ENCODE data around the gene ZBTB16. TPM values are rescaled to one million over a fixed set of nuclear protein-coding genes. Genes with fewer than 3 reads are reported as not detected.

ZBTB16 gene
- polyA plus RNA-seq, 1 donor (not counting 4 experiments of a cell fraction or from before 2014, with no cell fraction given), result 0.18 TPM

DNA sequence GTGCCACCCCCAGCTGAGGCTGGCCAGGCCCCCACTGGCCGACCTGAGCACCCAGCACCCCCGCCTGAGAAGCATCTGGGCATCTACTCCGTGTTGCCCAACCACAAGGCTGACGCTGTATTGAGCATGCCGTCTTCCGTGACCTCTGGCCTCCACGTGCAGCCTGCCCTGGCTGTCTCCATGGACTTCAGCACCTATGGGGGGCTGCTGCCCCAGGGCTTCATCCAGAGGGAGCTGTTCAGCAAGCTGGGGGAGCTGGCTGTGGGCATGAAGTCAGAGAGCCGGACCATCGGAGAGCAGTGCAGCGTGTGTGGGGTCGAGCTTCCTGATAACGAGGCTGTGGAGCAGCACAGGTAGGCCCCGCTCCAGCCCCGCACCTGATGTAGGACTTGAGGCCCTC, 4.7 kb downstream of the ZBTB16 start:
- Histone ChIP-seq H3K27ac (ENCODE audit: control insufficient read depth, insufficient read depth, low read length) (no peak overlapping the region), H3K36me3 (ENCODE audit: control insufficient read depth in 2 of 2, extremely low read depth in 1 of 2, insufficient read depth in 2 of 2, low read length in 2 of 2) (no peaks in the 10 kb centered on the region), H3K9ac (ENCODE audit: control insufficient read depth, extremely low read depth, insufficient read depth, low read length) (no peak overlapping the region), H3K9me1 (ENCODE audit: control insufficient read depth, extremely low read depth, insufficient read depth, low read length) (no peaks in the 10 kb centered on the region), H4K20me1 (ENCODE audit: control insufficient read depth, extremely low read depth, insufficient read depth, low read length) (no peaks in the 10 kb centered on the region), H3K4me1 (ENCODE audit: control insufficient read depth, extremely low read depth, insufficient read depth, low read length) (peaks cover 6% of the 10 kb centered on the region), H3K79me2 (ENCODE audit: control insufficient read depth, insufficient read depth, low read length) (no peaks in the 10 kb centered on the region), H3K4me3 (ENCODE audit: control insufficient read depth in 2 of 3, extremely low read depth in 1 of 3, insufficient read depth in 2 of 3, low read depth in 1 of 3, low read length in 3 of 3) (no peak overlapping the region), H3K9me3 (ENCODE audit: control insufficient read depth, low read depth, low read length) (no peaks in the 10 kb centered on the region), H3K4me2 (ENCODE audit: control insufficient read depth, extremely low read depth, insufficient read depth, low read depth, low read length) (no peak overlapping the region), H2AFZ (ENCODE audit: control insufficient read depth, low read length) (no peak overlapping the region), H3K27me3 (ENCODE audit: control insufficient read depth, extremely low read depth, insufficient read depth, low read length) (peaks cover 45% of the 10 kb centered on the region)
- DNase-seq (ENCODE audit: low read depth, low spot score), result no peak
- no peak for FAIRE-seq
- TF ChIP-seq EZH2 (IDR thresholded peaks at IDR 0.05; ENCODE audit: low read length), result no peak
- TF ChIP-seq, protein P1, sequence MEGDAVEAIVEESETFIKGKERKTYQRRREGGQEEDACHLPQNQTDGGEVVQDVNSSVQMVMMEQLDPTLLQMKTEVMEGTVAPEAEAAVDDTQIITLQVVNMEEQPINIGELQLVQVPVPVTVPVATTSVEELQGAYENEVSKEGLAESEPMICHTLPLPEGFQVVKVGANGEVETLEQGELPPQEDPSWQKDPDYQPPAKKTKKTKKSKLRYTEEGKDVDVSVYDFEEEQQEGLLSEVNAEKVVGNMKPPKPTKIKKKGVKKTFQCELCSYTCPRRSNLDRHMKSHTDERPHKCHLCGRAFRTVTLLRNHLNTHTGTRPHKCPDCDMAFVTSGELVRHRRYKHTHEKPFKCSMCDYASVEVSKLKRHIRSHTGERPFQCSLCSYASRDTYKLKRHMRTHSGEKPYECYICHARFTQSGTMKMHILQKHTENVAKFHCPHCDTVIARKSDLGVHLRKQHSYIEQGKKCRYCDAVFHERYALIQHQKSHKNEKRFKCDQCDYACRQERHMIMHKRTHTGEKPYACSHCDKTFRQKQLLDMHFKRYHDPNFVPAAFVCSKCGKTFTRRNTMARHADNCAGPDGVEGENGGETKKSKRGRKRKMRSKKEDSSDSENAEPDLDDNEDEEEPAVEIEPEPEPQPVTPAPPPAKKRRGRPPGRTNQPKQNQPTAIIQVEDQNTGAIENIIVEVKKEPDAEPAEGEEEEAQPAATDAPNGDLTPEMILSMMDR (optimal IDR thresholded peaks at IDR 0.05 in 1 of 3, IDR thresholded peaks at IDR 0.05 in 1 of 3, conservative IDR thresholded peaks at IDR 0.05 in 1 of 3; ENCODE audit: extremely low read depth in 1 of 3, insufficient read depth in 2 of 3, low read length in 3 of 3), result no peak
- dilution Hi-C loops (cut with MboI; ENCODE audit: extremely low pct_ligation_motif_present, low sequenced_read_pairs), result no loop called here

- no peak for TF ChIP-seq EZH2 (IDR thresholded peaks at IDR 0.05; ENCODE audit: low read length)
- TF ChIP-seq, protein P1 (optimal IDR thresholded peaks at IDR 0.05 in 1 of 3, IDR thresholded peaks at IDR 0.05 in 1 of 3, conservative IDR thresholded peaks at IDR 0.05 in 1 of 3; ENCODE audit: extremely low read depth in 1 of 3, insufficient read depth in 2 of 3, low read length in 3 of 3), result no peak
- Histone ChIP-seq H3K79me2 (ENCODE audit: control insufficient read depth, insufficient read depth, low read length) (no peaks in the 10 kb centered on the region), H3K36me3 (ENCODE audit: control insufficient read depth in 2 of 2, extremely low read depth in 1 of 2, insufficient read depth in 2 of 2, low read length in 2 of 2) (no peaks in the 10 kb centered on the region), H3K4me2 (ENCODE audit: control insufficient read depth, extremely low read depth, insufficient read depth, low read depth, low read length) (no peak overlapping the region), H4K20me1 (ENCODE audit: control insufficient read depth, extremely low read depth, insufficient read depth, low read length) (no peaks in the 10 kb centered on the region), H3K9me3 (ENCODE audit: control insufficient read depth, low read depth, low read length) (no peaks in the 10 kb centered on the region), H3K9ac (ENCODE audit: control insufficient read depth, extremely low read depth, insufficient read depth, low read length) (no peak overlapping the region), H3K27me3 (ENCODE audit: control insufficient read depth, extremely low read depth, insufficient read depth, low read length) (peaks cover 38% of the 10 kb centered on the region), H3K9me1 (ENCODE audit: control insufficient read depth, extremely low read depth, insufficient read depth, low read length) (no peaks in the 10 kb centered on the region), H2AFZ (ENCODE audit: control insufficient read depth, low read length) (no peak overlapping the region), H3K27ac (ENCODE audit: control insufficient read depth, insufficient read depth, low read length) (no peak overlapping the region), H3K4me1 (ENCODE audit: control insufficient read depth, extremely low read depth, insufficient read depth, low read length) (peaks cover 6% of the 10 kb centered on the region), H3K4me3 (ENCODE audit: control insufficient read depth in 2 of 3, extremely low read depth in 1 of 3, insufficient read depth in 2 of 3, low read depth in 1 of 3, low read length in 3 of 3) (no peak overlapping the region)
- FAIRE-seq (no peak), DNase-seq (ENCODE audit: low read depth, low spot score) (no peak)
- dilution Hi-C loops (cut with MboI; ENCODE audit: extremely low pct_ligation_motif_present, low sequenced_read_pairs), result no loop called here
These were observed 5.6 kb downstream of the ZBTB16 start for GRCh38 chr11:114065094-114065493.
